Measurements from ENCODE around the gene ASB9. TPM values are rescaled to one million over a fixed set of nuclear protein-coding genes. Genes with fewer than 3 reads are reported as not detected.
"Not testable (repeated sequence)": the region's sequence is repeated elsewhere in the genome, so short reads cannot be mapped to it uniquely, and the experiment has no call there.

The ASB9 gene
- total and polyA plus RNA-seq, 8 donors, result 1.5 to 41.7 (median 4.1) TPM

DNA sequence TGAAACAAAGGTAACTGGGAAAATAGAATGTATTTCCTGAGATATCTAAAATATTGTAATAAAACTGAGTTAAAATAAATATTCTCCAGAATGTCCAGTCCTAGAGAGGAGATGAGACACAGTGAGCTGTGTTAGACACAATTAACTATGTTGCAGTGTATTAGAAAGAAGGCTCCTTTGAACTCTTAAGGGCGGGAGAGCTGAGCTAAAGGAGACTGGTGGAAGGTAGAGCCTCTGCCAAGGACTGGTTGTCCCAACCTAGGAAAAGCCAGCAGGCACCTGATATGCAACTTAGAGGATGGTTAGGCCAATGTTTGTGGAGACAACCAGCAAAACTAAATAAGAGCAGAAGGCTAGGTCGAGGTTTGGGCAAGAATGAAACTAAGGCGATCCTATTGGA is 41.2 kb upstream of the ASB9 start:
- DNase-seq (no peak), FAIRE-seq (no peak), ATAC-seq (peak in 3 of 4 donors; percentile 38 to 57 (median 51))
- Histone ChIP-seq H3K27me3 (peaks cover 0 to 10% (median 0%) of the 10 kb centered on the region in 4 donors), H3K4me3 (no peak overlapping the region), H3K9me3 (no peaks in the 10 kb centered on the region), H3K4me1 (peaks cover 0 to 10% (median 9%) of the 10 kb centered on the region in 3 donors), H3K36me3 (no peaks in the 10 kb centered on the region), H3K27ac (peak overlapping the region in 2 of 4 donors; percentile 70 to 71)
- 67 to 74% methylated on average over 3 of the region's 3 CpGs for WGBS, 2 donors
- TF ChIP-seq, protein P1, sequence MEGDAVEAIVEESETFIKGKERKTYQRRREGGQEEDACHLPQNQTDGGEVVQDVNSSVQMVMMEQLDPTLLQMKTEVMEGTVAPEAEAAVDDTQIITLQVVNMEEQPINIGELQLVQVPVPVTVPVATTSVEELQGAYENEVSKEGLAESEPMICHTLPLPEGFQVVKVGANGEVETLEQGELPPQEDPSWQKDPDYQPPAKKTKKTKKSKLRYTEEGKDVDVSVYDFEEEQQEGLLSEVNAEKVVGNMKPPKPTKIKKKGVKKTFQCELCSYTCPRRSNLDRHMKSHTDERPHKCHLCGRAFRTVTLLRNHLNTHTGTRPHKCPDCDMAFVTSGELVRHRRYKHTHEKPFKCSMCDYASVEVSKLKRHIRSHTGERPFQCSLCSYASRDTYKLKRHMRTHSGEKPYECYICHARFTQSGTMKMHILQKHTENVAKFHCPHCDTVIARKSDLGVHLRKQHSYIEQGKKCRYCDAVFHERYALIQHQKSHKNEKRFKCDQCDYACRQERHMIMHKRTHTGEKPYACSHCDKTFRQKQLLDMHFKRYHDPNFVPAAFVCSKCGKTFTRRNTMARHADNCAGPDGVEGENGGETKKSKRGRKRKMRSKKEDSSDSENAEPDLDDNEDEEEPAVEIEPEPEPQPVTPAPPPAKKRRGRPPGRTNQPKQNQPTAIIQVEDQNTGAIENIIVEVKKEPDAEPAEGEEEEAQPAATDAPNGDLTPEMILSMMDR (IDR thresholded peaks at IDR 0.05), result no peak
- intact Hi-C loops (cut with DNase I), result no loop called here

DNA sequence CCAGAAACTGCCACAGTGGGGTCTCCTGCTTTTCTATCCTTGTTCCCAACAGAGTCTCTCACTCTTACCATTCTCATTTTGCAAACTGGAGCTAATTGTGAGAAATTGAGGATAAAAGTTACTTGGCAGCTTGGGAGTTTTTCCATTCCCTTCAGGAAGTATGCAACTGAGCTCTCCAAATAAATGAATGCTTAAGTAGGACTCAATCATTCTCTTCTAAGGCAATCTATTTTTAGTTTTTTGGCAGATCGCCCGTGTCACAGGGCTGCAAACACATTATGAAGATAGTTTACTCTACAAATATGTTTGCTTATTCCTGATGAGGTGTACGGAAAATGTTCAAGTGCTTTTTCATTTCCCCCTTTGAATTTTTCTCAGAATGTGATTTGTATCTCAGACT is 40.2 kb upstream of the ASB9 start:
- Histone ChIP-seq H3K27me3 (peaks cover 0 to 10% (median 0%) of the 10 kb centered on the region in 4 donors), H3K4me1 (peaks cover 0 to 10% (median 9%) of the 10 kb centered on the region in 3 donors), H3K4me3 (no peak overlapping the region), H3K36me3 (no peaks in the 10 kb centered on the region), H3K27ac (peak overlapping the region in 2 of 4 donors; percentile 70 to 71), H3K9me3 (no peaks in the 10 kb centered on the region)
- DNase-seq (peak in 3 of 6 donors; percentile 31 to 71 (median 52)), FAIRE-seq (no peak), ATAC-seq (peak; percentile 87 to 93 (median 90))
- intact Hi-C loops (cut with DNase I), result no loop called here
- TF ChIP-seq, protein P1 (IDR thresholded peaks at IDR 0.05), result no peak
- WGBS, 2 donors, result 0 to 12% methylated on average over 3 of the region's 3 CpGs

DNA sequence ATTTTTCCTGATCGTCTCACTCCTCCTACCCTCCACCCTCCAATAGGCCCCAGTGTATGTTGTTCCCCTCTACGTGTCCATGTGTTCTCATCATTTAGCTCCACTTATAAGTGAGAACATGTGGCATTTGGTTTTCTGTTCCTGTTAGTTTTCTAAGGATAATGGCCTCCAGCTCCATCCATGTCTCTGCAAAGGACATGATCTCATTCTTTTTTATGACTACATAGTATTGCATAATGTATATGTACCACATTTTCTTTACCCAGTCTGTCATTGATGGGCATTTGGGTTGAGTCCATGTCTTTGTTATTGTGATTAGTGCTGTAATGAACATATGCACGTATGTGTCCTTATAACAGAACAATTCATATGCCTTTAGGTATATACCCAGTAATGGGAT is 36.0 kb upstream of the ASB9 start:
- FAIRE-seq; H3K27ac ChIP-seq; DNase-seq; ATAC-seq; H3K9me3 ChIP-seq; H3K36me3 ChIP-seq; intact Hi-C loops (cut with DNase I); H3K27me3 ChIP-seq; H3K4me3 ChIP-seq: not testable (repeated sequence)
- peaks cover 0 to 16% (median 13%) of the 10 kb centered on the region in 3 donors for H3K4me1 ChIP-seq
- 69 to 83% methylated on average over 3 of the region's 3 CpGs for WGBS, 2 donors

DNA sequence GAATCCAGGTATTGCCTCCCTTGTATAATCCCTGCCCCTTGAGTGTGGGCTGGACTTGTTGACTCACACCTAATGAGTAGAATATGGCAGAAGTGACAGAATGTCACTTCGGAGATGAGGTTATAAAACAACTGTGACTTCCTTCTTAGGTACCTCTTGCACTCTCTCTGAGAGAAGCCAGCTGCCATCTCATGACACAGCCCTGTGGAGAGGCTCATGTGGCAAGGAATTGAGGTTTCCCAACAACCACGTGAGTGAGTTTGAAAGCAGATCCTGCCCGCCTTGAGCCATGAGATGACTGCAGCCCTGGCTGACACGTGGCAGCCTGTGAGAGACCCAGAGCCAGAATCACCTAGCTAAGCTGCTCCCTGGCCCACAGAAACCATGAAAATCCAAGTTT is 32.0 kb upstream of the ASB9 start:
- Histone ChIP-seq H3K4me1 (peaks cover 7 to 21% (median 19%) of the 10 kb centered on the region in 3 donors), H3K27me3 (no peaks in the 10 kb centered on the region), H3K9me3 (no peaks in the 10 kb centered on the region), H3K27ac (peak overlapping the region in 3 of 4 donors; percentile 7 to 71 (median 56)), H3K4me3 (no peak overlapping the region), H3K36me3 (no peaks in the 10 kb centered on the region)
- TF ChIP-seq, protein P1 (IDR thresholded peaks at IDR 0.05), result no peak
- ATAC-seq (peak; percentile 75 to 84 (median 79)), FAIRE-seq (no peak), DNase-seq (peak in 5 of 6 donors; percentile 64 to 78 (median 73))
- intact Hi-C loops (cut with DNase I), result no loop called here
- WGBS, 2 donors, result 35 to 36% methylated on average over 4 of the region's 4 CpGs

DNA sequence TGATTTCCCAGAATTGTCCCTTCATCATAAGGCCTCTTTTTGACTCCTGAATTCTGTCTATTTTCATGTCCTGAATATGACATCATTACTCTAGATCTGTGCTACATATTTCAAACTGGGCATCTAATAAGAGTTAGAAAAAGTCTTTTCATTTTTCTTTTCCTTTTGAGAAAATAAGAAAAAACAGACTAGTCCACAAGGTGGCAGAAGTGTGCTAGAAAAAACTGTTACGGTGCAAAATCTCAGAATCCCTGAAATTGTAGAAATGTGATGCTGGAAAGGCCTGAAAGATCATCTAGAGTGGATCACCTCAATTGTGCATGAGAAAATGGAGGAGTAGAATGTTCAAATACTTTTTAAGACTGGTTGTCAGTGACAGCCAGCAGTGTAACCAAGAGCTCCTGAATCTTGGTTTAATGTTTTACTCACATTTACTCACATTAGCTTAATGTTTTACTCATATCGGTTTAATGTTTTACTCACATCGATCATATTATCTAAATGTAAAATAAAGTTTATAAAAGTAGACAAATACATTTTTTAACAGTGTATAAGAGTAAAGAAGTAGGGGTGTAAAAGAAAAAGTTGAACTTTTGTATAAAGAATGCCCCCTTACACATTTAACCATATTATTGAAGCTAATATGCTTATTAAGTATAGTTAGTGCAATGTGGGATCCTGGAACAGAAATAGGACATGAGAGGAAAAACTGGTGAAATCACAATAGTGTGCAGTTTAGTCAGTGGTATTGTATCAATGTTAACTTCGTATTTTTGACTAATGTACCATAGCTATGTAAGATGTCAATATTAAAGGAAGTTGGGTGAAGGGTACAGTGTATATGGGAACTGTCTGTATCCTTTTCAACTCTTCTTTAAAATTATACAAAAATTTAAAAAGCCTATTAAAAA is 30.3 kb upstream of the ASB9 start:
- intact Hi-C loops (cut with DNase I), result no loop called here
- FAIRE-seq, result peak; percentile 95
- peak overlapping the region in 3 of 4 donors; percentile 46 to 71 (median 56) for H3K27ac ChIP-seq
- peaks cover 0 to 2% (median 0%) of the 10 kb centered on the region in 4 donors for H3K27me3 ChIP-seq
- 12 to 17% methylated on average over 4 of the region's 4 CpGs for WGBS, 2 donors
- no peak overlapping the region for H3K4me3 ChIP-seq
- ATAC-seq, result peak; percentile 68 to 82 (median 74)
- TF ChIP-seq, protein P1 (IDR thresholded peaks at IDR 0.05), result peak in 2 of 4 donors; percentile 33 to 35
- H3K36me3 ChIP-seq, result no peaks in the 10 kb centered on the region
- H3K4me1 ChIP-seq, result peaks cover 7 to 21% (median 19%) of the 10 kb centered on the region in 3 donors
- DNase-seq, result no peak
- no peaks in the 10 kb centered on the region for H3K9me3 ChIP-seq

Data from pancreas (tissue), 10 donors.